ENCODE data around the gene GPRIN3.

DNA sequence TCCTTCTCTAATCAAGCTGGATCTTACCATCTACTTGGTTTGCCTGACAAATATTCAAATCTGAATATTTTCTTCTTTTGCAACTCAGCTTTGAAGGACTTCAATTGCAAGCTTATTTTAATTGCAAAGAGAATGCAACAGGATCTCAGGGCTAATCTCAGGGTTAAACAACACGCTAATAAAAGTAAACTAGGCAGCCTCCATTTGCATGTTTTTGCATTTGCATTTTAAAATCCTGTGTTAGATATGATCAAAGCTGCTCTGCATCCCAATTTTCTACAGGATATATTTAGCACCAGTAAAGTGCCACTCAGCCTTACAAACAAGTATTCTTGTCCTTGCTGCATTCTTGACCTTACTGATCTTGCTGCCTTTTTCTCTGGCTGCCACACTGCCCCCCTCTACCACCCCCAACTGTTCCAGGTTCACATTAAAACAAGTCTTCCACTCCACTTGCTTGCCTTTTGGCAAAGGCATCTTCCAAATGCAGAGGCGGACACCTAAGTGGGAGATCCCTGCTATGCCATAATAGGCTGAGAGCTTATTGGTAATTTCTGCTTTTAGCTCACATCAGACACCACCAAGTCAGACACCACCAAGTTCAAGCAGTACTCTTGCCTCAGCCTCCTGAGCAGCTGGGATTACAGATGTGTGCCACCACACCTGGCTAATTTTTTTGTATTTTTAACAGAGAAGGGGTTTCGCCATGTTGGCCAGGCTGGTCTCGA lies 48.1 kb downstream of the GPRIN3 start:
- TF ChIP-seq, protein P1, sequence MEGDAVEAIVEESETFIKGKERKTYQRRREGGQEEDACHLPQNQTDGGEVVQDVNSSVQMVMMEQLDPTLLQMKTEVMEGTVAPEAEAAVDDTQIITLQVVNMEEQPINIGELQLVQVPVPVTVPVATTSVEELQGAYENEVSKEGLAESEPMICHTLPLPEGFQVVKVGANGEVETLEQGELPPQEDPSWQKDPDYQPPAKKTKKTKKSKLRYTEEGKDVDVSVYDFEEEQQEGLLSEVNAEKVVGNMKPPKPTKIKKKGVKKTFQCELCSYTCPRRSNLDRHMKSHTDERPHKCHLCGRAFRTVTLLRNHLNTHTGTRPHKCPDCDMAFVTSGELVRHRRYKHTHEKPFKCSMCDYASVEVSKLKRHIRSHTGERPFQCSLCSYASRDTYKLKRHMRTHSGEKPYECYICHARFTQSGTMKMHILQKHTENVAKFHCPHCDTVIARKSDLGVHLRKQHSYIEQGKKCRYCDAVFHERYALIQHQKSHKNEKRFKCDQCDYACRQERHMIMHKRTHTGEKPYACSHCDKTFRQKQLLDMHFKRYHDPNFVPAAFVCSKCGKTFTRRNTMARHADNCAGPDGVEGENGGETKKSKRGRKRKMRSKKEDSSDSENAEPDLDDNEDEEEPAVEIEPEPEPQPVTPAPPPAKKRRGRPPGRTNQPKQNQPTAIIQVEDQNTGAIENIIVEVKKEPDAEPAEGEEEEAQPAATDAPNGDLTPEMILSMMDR (conservative IDR thresholded peaks at IDR 0.05; ENCODE audit: low read length) = no peak
- TF ChIP-seq EZH2phosphoT487 (IDR thresholded peaks at IDR 0.05; ENCODE audit: borderline replicate concordance) = no peak

All from Loucy (cell line).